ENCODE results near the gene KCNC1.

DNA sequence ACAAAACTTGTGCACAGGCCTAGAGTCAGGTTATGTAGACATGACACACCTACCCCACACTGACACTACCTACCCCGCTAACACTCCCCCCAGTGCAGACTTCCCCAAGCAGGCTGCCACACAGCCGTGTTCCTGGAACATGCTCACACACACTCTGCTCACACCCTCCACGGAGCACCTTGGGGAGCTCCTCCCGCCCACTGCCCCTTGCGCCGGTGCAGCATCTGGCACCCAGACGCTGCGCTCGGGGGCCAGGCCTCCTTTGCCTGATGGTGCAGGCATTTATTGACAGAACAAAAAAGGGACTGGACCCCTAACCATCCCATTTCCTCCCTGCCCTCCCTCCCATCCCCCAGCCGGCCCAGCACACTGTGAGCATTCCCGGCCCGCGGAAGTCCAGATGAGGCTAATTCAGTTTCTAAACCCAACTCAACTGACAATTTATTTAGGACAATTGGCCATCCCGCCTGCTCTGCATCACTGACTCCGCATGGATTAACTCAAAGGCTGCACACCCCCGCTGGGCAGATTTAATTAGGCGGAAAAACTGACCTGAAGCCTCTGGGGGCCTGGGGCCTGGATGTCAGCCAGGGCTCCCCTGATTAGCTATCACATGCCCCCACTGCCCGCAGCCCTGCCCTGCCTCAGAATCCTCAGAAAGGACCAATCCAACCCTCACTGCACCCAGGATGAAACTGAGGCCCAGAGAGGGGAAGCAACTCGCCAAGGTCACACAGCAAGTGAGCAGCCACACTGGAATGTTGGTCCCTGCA lies 30.1 kb downstream of the KCNC1 start:
- TF ChIP-seq, protein P1, sequence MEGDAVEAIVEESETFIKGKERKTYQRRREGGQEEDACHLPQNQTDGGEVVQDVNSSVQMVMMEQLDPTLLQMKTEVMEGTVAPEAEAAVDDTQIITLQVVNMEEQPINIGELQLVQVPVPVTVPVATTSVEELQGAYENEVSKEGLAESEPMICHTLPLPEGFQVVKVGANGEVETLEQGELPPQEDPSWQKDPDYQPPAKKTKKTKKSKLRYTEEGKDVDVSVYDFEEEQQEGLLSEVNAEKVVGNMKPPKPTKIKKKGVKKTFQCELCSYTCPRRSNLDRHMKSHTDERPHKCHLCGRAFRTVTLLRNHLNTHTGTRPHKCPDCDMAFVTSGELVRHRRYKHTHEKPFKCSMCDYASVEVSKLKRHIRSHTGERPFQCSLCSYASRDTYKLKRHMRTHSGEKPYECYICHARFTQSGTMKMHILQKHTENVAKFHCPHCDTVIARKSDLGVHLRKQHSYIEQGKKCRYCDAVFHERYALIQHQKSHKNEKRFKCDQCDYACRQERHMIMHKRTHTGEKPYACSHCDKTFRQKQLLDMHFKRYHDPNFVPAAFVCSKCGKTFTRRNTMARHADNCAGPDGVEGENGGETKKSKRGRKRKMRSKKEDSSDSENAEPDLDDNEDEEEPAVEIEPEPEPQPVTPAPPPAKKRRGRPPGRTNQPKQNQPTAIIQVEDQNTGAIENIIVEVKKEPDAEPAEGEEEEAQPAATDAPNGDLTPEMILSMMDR (IDR thresholded peaks at IDR 0.05): no peak
- TF ChIP-seq ZFX (IDR thresholded peaks at IDR 0.05; ENCODE audit: borderline replicate concordance): no peak
